GM21528 (cell line): ENCODE results near the gene INTS11.

Experiments used
- ATAC-seq: cut with Tn5 transposase; IDR thresholded peaks from one replicate; pipeline ENCODE4 v1.9.1; 2021; ENCODE audit warnings: mild to moderate bottlenecking, moderate library complexity; ENCODE audit not compliant: unreplicated experiment, low FRiP score

The INTS11 gene

DNA sequence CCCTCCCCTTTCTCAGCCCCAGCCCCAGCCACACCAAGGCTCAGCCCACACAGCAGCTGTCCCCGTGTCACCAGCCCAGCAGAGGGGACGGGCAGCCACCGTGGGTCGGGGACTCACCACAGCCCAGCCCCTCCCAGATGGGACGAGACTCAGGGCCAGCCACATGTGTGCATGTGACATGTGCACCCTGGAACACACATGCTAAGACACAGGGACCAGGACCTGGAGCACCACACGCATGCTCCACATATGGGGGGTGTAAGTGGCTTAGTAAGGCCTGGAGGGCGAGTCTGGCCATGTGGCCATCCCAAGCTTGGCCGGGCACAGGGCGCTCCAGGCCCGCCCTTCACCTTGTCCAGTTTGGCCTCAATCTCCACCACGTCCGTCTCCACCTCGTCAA, 20.7 kb downstream of the INTS11 start:
- ATAC-seq = no peak

- ATAC-seq = no peak
Observed at GRCh38 chr1:1302951-1303509, 21.4 kb downstream of the INTS11 start.

DNA sequence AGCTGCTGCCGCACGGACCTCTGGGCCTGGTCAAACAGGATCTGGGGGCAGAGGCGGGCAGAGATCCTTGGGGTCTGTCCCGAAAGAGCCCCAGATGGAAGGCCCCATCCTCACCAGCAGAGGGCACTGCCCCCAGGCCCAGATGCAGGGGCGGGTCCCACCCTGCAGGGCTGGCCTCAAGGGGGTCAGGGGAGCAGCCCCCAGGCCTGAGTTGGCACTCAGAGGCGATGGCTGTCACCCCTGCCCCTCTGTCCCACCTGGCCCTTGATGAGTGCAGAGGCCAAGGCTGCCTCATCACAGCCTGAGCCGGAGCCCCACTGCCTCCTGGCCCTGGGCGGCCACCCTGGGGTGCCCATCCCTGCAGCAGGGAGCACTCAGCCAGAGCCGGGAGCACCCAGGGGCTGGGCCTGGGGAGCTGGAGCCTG, 22.4 kb downstream of the INTS11 start:
- ATAC-seq = no peak

DNA sequence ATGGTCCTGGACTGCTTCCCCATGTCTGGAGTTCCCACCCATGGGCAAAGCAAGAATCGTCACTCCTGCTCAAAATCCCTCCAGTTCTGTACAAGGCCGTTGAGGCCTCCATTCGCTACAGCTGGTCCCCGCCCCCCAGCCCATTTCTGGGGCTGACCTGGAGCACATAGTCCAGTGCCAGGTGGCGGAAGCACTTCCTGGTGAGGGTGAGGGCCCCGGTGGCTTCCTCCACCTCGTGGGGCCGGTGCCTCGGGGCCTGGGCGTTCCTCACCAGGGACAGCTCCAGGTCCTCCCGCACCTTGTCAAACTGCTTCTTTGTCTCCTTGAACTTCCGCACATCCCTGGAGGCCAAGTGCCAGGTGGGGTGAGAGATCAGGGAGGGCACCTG, 24.1 kb downstream of the INTS11 start:
- ATAC-seq = no peak

GRCh38 chr1:1299686-1300351, 24.6 kb downstream of the INTS11 start:
- ATAC-seq = no peak

GRCh38 chr1:1298861-1299685, 25.4 kb downstream of the INTS11 start:
- ATAC-seq = no peak

- no peak for ATAC-seq
Observed at GRCh38 chr1:1297802-1298424, 26.5 kb downstream of the INTS11 start.

GRCh38 chr1:1296070-1297061, 28.1 kb downstream of the INTS11 start:
- ATAC-seq = no peak

DNA sequence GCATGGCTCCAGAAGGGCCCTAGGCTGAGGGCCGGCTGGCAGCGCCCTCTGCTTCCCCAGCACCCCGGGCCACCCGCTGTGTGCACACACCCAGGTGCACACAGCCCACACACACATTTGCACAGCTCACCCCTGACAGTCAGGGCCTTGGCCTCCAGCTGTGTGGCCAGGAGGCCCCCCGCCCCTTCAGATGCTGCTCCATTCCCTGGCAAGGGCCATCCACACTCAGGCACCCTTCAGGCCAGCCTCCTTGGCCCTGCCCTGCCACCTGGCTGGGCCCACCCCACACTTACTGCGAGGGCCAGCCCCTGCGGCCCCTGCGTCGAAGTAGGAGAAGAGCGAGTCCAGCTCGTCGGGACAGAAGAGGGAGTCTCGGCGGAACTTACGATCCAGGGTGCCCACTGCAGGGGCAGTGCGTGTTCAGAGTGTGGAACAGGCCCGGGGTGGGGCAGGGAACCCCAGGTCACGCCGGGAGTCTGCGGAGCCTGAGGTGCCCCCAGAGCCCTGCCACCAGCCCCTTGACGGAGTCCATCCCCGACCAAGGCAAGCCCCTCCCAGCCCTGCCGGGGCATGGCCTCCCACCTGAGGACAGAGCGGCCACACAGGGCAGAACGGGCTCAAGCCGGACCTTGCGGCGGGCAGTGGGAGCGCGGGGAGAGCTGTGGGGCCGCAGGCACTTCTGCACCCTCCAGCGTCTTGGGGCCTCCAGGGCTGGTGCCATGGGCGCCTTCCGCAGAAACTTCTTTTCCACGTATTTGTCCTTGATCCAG, 29.1 kb downstream of the INTS11 start:
- no peak for ATAC-seq

DNA sequence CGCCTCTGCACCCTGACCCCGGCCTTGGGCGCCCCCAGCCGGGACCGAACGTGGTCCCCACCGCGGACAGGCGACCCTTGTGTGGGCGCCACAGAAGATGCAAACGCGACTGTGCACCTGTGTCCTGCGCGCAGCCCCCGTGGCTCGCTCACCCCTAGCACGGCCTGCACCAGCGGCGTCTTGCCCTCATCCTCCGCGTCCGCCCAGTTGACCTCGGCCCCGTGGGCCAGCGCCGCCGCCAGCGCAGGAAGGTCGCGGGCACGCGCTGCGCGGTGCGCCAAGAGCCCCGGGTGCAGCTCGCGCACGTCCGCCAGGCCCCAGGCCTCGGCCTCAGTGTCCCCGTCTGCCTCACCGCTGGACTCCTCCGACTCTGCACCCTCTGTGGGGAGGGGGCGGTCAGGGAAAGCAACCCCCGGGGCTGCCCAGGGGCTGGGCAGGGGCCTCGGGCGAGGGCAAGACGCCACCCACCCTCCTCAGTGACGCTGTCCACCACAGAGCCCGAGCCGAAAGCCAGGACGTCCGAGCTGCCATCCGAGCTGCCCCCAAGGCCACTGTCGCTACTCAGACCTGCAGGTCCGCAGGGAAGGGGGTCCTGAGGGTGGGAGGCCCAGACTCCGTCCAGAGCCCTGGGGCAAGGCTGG, 30.1 kb downstream of the INTS11 start:
- ATAC-seq = no peak

DNA sequence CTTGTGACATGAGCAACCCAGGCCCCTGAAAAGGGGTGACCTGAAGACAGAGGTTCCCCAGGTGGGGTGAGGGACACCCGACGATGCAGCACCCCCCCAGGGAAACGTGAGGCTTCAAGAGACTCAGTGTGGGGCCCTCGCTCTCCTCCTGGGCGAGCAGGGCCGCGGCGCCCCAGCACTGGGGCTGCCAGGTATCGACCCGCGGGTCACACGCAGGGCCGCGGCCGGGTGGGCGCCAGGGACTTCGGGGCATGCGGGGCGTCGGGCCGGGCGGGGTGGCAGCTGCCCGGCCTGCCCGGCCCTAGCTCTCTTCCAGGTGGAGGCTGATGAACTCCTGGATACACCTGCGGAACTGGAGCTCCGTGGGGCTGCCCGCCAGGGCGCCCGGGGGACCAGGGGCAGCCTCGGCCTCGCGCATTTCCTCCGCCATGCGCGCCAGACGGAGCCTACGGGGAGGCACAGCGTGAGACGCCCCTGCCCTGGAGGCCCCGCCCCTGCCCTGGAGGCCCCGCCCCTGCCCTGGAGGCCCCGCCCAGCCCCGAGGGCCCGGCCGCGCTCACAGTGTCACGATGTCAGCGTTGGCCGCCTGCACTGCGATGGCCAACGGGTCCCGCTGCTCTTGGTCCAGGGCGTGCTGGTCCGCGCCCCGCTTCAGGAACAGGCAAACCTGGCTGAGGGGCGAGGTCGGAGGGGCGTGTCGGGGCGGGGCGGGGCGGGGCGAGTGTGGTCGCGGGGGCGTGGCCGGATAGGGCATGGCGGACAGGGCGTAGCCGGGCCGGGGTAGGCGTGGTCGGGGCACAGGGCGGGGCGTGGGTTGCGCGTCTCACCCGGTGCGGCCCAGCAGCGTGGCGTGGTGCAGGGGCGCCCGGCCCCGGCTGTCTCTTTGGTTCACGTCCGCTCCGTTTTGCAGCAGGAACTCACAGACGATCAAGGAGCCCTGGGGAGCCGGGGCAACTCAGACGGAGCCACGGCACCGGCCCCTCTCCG, 30.9 kb downstream of the INTS11 start:
- no peak for ATAC-seq

GRCh38 chr1:1292851-1293250, 31.6 kb downstream of the INTS11 start:
- ATAC-seq = no peak

DNA sequence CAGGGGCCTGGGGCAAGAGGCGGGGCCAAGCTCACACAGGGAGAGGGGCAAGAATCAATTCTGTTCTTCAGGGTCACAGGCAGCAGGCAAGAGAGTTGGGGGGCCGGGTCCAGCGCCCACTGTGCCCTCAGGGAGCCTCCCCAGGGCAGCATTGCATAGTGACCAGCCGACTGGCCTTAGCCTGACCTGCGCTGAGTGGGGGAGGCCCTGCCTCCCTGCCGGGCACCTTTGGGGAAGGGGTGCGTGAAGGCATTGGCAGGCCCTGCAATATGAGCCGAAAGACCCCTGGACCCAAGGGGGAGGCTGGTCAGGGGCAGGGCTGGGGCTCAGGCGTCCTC, 32.0 kb downstream of the INTS11 start:
- ATAC-seq = no peak

- no peak for ATAC-seq
Observed at GRCh38 chr1:1291548-1292441, 32.7 kb downstream of the INTS11 start.

- ATAC-seq = no peak
Observed at GRCh38 chr1:1291023-1291528, 33.4 kb downstream of the INTS11 start.

DNA sequence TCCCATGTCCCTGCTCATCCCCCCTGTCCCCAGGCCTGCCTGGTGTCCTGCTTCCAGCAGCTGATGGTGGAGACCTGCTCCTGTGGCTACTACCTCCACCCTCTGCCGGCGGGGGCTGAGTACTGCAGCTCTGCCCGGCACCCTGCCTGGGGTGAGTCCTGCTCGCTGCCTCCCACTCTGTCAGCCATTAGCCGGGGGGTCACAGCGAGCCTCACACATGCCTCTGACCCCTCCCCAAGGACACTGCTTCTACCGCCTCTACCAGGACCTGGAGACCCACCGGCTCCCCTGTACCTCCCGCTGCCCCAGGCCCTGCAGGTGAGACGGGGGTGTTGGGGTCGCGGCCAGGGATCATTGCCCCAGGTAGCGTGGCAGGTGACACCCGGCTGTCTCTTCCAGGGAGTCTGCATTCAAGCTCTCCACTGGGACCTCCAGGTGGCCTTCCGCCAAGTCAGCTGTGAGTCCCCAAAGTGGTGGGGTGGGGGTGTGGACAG, 34.2 kb downstream of the INTS11 start:
- ATAC-seq = no peak
